ENCODE data around the gene CDC7. TPM values are rescaled to one million over a fixed set of nuclear protein-coding genes. Genes with fewer than 3 reads are reported as not detected.
A peak's percentile ranks its signal among the peaks of the same experiment; 100 is the strongest.

The CDC7 gene
- total and polyA plus RNA-seq, 2 of the 13 experiments (the other 11 are each of a cell fraction or from before 2014, with no cell fraction given): 2.5 to 12.6 TPM

DNA sequence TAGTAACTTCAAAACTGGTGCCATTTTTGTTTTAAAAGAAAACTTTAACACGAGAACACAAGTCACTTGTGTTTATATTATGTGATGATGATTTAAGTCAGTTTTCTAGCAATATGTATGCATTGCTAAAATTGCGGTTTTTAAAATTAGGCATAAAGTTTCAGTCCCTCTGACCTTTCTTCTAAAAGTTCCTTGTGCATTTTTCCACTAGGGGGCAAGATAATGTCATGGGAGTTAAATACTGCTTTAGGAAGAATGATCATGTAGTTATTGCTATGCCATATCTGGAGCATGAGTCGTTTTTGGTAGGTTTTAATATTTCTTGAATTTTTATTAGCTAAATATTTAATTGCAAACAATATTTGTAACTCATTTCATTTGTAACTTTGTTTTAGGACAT, 10.7 kb downstream of the CDC7 start:
- ChIA-PET POLR2A (no interaction called here), CTCF (ENCODE audit: low intra/inter-chr PET ratio, low total read pairs) (interaction anchor here (1.9 kb wide), 1 partner anchor 416 kb away, joined by 15 read pairs; no protein-coding TSS in a partner anchor)
- ATAC-seq (no peak), FAIRE-seq (peak; percentile 4), DNase-seq (ENCODE audit: low spot score) (peak; percentile 35)
- Histone ChIP-seq H3K9ac (ENCODE audit: insufficient read depth, low read depth, low read length) (no peak overlapping the region), H2AFZ (ENCODE audit: low read length) (no peak overlapping the region), H3K36me3 (replicated peaks in 1 of 2; ENCODE audit: control insufficient read depth in 1 of 2, insufficient read depth in 2 of 2, low read length in 2 of 2) (peaks cover 0 to 3% of the 10 kb centered on the region in 2 experiments; a peak in 1 of 5 replicates), H4K20me1 (ENCODE audit: insufficient read depth, low read length) (no peaks in the 10 kb centered on the region), H3K79me2 (ENCODE audit: insufficient read depth, low read length) (no peaks in the 10 kb centered on the region), H3K27ac (ENCODE audit: extremely low read length, insufficient read depth, low read length) (no peak overlapping the region), H3K4me3 (replicated peaks in 1 of 3; ENCODE audit: insufficient read depth in 1 of 3, low read depth in 2 of 3, low read length in 3 of 3) (no peak overlapping the region), H3K4me1 (ENCODE audit: insufficient read depth, low read length) (no peaks in the 10 kb centered on the region), H3K4me2 (ENCODE audit: low read depth, low read length) (no peak overlapping the region), H3K27me3 (ENCODE audit: control insufficient read depth in 1 of 2, insufficient read depth in 2 of 2, low read length in 2 of 2) (no peaks in the 10 kb centered on the region), H3K9me3 (ENCODE audit: low read length) (no peaks in the 10 kb centered on the region)
- BruUV-seq (replicated peaks): no TSS peak
- TF ChIP-seq ZNF24 (IDR thresholded peaks at IDR 0.05) (no peak), ZNF138 (CRISPR knock-in tag; IDR thresholded peaks at IDR 0.05; ENCODE audit: low read depth) (no peak), NR2C2 (CRISPR knock-in tag; IDR thresholded peaks at IDR 0.05; ENCODE audit: borderline replicate concordance) (no peak), SATB2 (CRISPR knock-in tag; IDR thresholded peaks at IDR 0.05) (no peak), ZNF552 (CRISPR knock-in tag; IDR thresholded peaks at IDR 0.05; ENCODE audit: borderline replicate concordance) (no peak), ZNF570 (CRISPR knock-in tag; IDR thresholded peaks at IDR 0.05; ENCODE audit: borderline replicate concordance) (no peak), ZNF615 (CRISPR knock-in tag; IDR thresholded peaks at IDR 0.05; ENCODE audit: borderline replicate concordance) (no peak), STAG1 (CRISPR knock-in tag; IDR thresholded peaks at IDR 0.05) (peak; percentile 71), GZF1 (CRISPR knock-in tag; IDR thresholded peaks at IDR 0.05) (no peak), RAD51 (IDR thresholded peaks at IDR 0.05; ENCODE audit: borderline replicate concordance) (no peak), ZNF879 (CRISPR knock-in tag; IDR thresholded peaks at IDR 0.05) (no peak), SMC3 (IDR thresholded peaks at IDR 0.05; ENCODE audit: low read length) (peak; percentile 40; the same call in 1 of the 2 replicates), ZNF354B (CRISPR knock-in tag; IDR thresholded peaks at IDR 0.05) (no peak)
- TF ChIP-seq, protein P1, sequence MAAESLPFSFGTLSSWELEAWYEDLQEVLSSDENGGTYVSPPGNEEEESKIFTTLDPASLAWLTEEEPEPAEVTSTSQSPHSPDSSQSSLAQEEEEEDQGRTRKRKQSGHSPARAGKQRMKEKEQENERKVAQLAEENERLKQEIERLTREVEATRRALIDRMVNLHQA (CRISPR knock-in tag; IDR thresholded peaks at IDR 0.05): no peak
- TF ChIP-seq, protein P2, sequence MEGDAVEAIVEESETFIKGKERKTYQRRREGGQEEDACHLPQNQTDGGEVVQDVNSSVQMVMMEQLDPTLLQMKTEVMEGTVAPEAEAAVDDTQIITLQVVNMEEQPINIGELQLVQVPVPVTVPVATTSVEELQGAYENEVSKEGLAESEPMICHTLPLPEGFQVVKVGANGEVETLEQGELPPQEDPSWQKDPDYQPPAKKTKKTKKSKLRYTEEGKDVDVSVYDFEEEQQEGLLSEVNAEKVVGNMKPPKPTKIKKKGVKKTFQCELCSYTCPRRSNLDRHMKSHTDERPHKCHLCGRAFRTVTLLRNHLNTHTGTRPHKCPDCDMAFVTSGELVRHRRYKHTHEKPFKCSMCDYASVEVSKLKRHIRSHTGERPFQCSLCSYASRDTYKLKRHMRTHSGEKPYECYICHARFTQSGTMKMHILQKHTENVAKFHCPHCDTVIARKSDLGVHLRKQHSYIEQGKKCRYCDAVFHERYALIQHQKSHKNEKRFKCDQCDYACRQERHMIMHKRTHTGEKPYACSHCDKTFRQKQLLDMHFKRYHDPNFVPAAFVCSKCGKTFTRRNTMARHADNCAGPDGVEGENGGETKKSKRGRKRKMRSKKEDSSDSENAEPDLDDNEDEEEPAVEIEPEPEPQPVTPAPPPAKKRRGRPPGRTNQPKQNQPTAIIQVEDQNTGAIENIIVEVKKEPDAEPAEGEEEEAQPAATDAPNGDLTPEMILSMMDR (CRISPR knock-in tag; IDR thresholded peaks at IDR 0.05): peak; percentile 52
- WGBS (ENCODE audit: low lambda C conversion rate): 54% methylated on average over 3 of the region's 3 CpGs
- in situ Hi-C loops (cut with HindIII; ENCODE audit: extremely low pct_ligation_motif_present, low pct_unique_long_range_greater_than_20kb) (loop anchor here (5.0 to 10.0 kb wide), 2 partner anchors 416 to 783 kb away; partner anchors contain the start of genes GLMN and RPAP2), intact Hi-C loops (cut with micrococcal nuclease; ENCODE audit: unreplicated experiment) (loop anchor here (1.0 kb wide), 1 partner anchor 416 kb away; no protein-coding TSS in a partner anchor)

Data from HepG2 (cell line).